GM19328 (cell line): ENCODE measurements around the gene GAA.
"Not testable (repeated sequence)": the region's sequence is repeated elsewhere in the genome, so short reads cannot be mapped to it uniquely, and the experiment has no call there.

ENCODE experiments used
- ATAC-seq: cut with Tn5 transposase; IDR thresholded peaks from one replicate; pipeline ENCODE4 v1.9.1; 2021; ENCODE audit warnings: mild to moderate bottlenecking, moderate library complexity; ENCODE audit not compliant: unreplicated experiment

Gene GAA

DNA sequence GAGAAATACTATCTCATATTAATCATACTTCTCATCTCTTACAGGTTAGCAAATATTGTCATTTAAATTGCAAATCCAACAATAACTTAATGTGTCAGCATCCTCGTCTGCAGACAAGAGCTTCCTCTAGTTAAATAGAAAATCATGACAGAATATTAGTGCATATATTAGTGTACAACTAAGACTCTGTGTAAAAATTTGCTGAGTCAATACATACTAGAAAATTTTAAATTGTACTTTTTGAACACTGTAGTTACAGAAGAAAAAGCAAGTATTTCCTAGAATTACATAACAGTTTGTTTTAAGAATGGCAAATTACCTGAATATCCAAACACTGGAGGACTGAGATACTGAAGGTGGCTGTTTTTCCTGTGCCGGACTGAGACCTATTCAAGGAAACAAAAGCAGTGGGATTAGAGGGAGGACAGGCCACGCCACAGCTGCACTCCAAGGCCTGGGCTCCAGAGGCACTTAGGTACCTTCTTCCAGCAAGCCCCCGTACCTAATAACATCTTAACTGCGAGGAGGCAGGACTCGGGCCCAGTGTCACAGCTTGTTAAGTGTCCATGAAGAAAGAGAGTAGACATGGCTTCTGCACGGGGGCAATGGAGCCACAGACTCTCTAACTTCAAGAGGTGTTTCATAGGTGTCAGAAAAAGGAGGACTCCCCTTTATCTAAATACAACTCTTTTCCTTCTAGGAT lies 40.2 kb downstream of the GAA start:
- ATAC-seq = no peak

- ATAC-seq = no peak
These were observed 41.5 kb downstream of the GAA start for GRCh38 chr17:80142929-80143328.

GRCh38 chr17:80145076-80146075 lies 44.0 kb downstream of the GAA start:
- no peak for ATAC-seq

DNA sequence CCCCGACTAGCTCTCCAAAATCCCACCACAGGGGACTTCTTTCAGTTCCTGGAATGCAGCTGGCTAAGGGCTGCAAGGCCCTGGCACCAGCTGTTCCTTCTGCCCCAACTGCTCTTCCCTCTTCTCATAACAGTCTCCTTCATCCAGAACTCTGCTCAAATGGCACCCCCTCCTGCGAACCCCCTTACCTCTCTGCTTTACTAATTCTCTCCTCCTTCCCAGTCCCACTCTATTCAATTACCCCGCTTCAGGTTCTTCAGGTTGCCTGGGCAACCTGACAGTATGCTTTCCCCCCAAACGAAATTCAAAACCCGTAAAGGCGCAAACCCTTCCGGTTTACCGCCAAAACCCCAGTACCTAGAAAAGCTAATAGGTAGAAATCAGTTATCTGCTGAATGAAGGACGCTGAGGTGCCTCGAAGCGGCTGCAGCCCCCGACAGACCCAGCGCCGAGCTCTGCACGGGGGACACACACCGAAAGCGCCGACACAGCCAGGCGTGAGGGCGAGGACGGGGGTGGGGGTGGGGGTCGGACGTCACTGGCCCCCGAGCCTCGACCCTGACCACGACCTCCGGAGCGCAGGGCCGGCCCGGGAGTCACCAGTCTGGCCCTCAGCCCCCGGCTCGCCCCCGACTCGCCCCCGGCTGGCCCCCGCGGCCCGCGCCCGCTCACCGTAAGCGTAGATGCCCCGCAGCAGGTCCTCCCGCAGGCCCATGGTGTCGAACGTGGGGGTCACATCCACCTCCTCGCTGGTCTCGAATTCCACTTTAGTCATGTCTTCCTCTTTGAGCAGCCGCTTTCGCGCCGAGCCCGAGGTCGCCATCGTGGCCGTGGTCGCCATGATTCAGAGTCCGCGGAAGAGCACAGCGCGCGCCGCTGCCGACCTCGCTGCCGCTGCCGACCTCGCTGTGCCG lies 45.0 kb downstream of the GAA start:
- ATAC-seq = peak; percentile 17

DNA sequence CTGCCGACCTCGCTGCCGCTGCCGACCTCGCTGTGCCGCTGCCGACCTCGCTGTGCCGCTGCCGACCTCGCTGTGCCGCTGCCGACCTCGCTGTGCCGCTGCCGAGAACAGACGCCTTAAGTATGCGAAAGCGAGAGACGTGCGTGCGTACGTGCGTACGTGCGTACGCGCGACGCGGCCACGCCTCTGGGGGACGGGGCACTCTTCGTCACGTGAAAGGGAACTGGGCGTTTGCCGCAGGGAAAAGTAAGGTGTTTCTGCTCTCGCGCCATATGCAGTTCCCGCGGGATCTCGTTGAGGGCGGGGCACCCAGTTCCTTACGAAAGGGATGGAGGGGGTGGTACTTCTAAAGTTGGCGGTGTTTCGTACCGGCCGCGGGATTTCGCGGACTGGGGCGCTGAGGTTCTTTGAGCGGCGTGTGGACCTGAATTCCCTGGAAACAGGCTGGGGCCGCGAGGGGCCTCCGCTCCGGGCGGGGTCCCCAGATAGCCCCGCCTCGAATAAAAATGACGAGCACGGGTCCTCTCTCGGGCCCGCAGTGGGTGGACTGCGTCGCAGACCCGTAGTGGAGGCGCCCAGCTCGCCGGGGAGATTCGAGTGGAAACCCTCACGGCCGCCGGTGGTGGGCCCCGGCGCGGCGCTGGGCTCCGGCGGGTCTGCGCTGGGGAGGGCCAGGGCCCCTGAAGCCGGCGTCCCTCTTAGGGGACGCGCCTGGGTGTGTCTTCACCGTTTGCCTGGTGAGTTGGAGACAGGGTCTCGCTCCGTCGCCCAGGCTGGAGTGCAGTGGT lies 45.8 kb downstream of the GAA start, which contains the start of gene EIF4A3:
TSS of gene EIF4A3 (minus strand) at position 94 of the 788 bp plus-strand sequence. CDS start 167 bp downstream, outside the sequence.
- ATAC-seq = peak; percentile 75

DNA sequence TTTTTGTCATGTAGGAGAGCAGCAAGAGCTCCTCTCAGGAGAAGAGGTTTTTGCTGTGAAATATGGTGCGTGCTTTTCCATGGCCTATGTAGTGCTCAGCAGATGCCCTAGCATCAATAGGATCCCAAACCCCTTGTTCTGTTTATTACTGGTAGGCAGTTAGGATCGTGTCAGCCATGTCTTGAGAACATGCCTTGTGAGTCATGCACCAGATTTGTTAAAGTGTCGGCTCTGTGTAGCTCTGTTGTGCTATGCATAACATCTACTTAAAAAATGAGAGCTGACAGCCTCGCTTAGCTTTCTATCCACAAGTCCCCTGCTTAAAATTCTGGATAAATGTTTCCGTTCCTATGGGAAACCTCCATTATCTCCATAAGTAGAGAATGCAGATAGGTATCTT lies 50.0 kb downstream of the GAA start:
- no peak for ATAC-seq

GRCh38 chr17:80152081-80152702 lies 50.8 kb downstream of the GAA start:
- ATAC-seq = no peak

DNA sequence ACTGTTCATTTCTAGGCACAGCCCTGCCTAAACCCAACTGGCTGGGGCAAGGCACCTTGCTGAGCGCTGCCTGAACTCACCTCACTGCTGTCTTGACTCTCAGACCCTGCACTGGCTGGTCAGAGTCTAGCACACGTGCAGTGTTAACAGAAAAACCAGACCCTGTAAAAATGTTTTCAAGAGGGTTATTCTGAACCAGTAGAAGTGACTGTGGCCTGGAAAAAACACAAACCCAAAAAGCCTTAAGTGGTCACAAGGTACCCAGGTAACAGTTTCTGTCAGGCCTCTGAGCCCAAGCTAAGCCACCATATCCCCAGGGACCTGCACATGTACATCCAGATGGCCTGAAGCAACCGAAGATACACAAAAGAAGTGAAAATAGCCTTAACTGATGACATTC lies 51.6 kb downstream of the GAA start:
- no peak for ATAC-seq

GRCh38 chr17:80154166-80154565 lies 52.8 kb downstream of the GAA start:
- ATAC-seq = no peak

DNA sequence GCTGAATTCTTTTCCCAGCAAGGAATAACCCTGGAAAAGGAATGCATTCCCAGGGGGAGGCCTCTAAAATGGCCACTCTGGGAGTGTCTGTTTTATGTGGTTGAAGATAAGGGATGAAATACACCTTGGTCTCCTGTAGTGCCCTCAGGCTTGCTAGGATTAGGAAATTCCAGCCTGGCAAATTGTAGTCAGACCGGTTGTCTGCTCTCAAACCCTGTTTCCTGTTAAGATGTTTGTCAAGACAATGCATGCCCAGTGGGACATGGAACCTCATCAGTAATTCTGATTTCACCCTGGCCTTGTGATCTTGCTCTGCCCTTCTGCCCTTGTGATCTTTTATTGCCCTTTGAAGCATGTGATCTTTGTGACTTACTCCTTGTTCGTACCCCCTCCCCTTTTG lies 54.2 kb downstream of the GAA start:
- ATAC-seq = not testable (repeated sequence)

GRCh38 chr17:80158846-80159245 lies 57.5 kb downstream of the GAA start:
- ATAC-seq = no peak

DNA sequence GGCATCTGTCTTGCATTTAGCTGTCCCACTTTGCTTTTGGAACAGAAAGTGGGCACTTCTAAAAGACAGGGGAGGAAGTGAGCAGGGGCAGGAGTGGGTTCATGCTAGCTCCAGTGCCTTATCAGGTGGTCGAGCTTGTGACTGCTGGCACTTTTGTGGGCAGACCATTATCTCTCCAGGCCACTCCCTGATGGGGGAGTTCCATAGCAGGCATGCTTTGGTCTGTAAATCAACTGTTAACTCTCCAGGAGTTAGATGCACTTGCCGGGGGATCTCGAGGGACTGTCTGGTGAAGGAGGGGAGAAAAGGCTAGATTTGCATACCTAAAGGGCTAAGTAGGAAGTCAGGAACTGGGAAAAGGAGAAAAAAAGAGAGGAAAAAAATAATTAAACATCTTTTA lies 59.2 kb downstream of the GAA start:
- ATAC-seq = no peak

DNA sequence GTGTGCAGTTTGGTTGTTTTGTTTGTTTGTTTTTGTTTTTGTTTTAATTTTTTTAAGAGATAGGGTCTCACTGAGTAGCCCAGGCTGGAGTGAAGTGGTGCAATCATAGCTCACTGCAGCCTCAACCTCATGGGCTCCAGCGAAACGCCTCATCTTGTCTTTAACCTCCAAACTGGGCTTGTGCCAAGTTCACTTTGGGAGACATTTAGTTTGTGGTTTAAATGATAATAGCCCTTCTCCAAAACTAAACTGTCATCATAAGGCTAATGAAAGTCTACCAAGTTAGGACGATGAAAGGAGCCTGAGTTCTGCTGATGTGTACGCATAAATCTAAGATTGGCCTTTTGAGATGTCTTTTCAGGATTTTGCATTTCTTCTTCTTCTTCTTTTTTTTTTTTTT lies 62.0 kb downstream of the GAA start:
- ATAC-seq = no peak

DNA sequence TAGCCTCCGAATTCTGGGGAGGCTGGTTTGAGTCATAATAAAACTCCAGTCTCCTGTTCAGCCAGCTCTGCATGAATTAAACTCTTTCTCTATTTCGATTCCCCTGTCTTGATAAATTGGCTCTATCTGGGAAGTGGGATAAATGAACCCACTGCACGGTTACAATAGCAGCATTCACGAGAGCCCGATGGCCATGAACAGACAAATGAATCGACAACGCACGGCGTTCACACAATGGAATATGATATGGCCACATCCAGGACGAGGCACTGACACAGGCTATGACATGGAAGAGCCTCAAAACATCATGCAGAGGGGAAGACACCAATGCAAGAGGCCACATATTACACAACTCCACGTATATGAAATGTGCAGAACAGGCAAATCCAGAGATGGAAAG lies 62.8 kb downstream of the GAA start:
- ATAC-seq = no peak

- ATAC-seq = no peak
These were observed 65.1 kb downstream of the GAA start for GRCh38 chr17:80166446-80166845.

GRCh38 chr17:80168371-80168770 lies 67.0 kb downstream of the GAA start:
- ATAC-seq = no peak

GRCh38 chr17:80169107-80169506 lies 67.7 kb downstream of the GAA start:
- ATAC-seq = no peak
